ENCODE data around the gene NDST1. TPM values are rescaled to one million over a fixed set of nuclear protein-coding genes. Genes with fewer than 3 reads are reported as not detected.

Gene NDST1
- polyA plus RNA-seq, 1 of the 3 experiments (the other 2 are of a cell fraction) = 29.2 TPM

DNA sequence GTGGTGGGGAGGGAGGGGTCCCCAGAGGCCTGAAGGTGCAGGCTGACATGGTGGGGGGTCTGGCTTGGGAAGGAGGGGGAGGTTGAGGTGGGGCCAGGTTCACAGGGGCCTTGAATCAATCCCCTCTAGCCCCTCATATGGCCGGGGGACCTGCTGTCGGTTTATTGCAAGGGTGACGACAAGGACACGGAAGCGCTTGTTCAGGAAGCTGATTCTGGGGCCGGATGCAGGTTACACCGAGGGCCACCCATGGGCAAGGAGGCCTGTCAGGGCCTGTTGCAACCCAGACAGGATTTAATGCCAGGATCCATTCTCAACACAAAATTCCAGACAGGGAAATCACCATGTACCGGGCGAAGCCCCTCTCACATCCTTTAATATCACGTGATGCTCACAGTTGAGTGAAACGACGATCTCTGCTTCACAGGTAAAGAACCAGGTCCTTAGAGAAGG lies 90.9 kb downstream of the NDST1 start:
- peaks cover 37 to 87% of the 10 kb centered on the region in 2 experiments for H3K4me1 ChIP-seq (ENCODE audit: control insufficient read depth in 1 of 2, insufficient read depth in 2 of 2, low read depth in 1 of 2, low read length in 1 of 2)
- H3K36me3 ChIP-seq (replicated peaks in 1 of 2; ENCODE audit: control insufficient read depth in 1 of 2, insufficient read depth in 2 of 2, low read length in 1 of 2) = no peaks in the 10 kb centered on the region
- H3K4me3 ChIP-seq (ENCODE audit: low read depth in 2 of 2, low read length in 1 of 2) = no peak overlapping the region
- H3K4me2 ChIP-seq = no peak overlapping the region
- POLR2A ChIA-PET = no interaction called here
- no peaks in the 10 kb centered on the region for H3F3A ChIP-seq (replicated peaks; ENCODE audit: insufficient read depth)
- H2AFZ ChIP-seq (ENCODE audit: low read depth) = no peak overlapping the region
- no peaks in the 10 kb centered on the region for H3K27me3 ChIP-seq (ENCODE audit: insufficient read depth)
- H3K9me2 ChIP-seq = no peaks in the 10 kb centered on the region
- H4K20me1 ChIP-seq (ENCODE audit: insufficient read depth) = no peaks in the 10 kb centered on the region
- H3K27ac ChIP-seq (ENCODE audit: low read depth in 2 of 2, low read length in 1 of 2) = peak overlapping the region in 1 of 2 experiments; percentile 99; a peak in 2 of 4 replicates
- H3K9ac ChIP-seq = no peak overlapping the region
- no peaks in the 10 kb centered on the region for H3K79me2 ChIP-seq (ENCODE audit: insufficient read depth)
- DNase-seq = no peak
- TF ChIP-seq, protein P1, sequence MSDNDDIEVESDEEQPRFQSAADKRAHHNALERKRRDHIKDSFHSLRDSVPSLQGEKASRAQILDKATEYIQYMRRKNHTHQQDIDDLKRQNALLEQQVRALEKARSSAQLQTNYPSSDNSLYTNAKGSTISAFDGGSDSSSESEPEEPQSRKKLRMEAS (IDR thresholded peaks at IDR 0.05; ENCODE audit: low read depth) = no peak
- no peak for TF ChIP-seq YY1 (IDR thresholded peaks at IDR 0.05; ENCODE audit: low read depth)
- TF ChIP-seq TEAD4 (IDR thresholded peaks at IDR 0.05; ENCODE audit: borderline replicate concordance, insufficient read depth) = no peak
- H3K9me3 ChIP-seq = no peaks in the 10 kb centered on the region
- CTCF ChIA-PET = interaction anchor here (1.3 to 4.2 kb wide), 2 partner anchors 15 to 38 kb away, joined by 3 to 22 read pairs; no protein-coding TSS in a partner anchor
- 94% methylated on average over 9 of the region's 12 CpGs for WGBS (ENCODE audit: low lambda C conversion rate)

DNA sequence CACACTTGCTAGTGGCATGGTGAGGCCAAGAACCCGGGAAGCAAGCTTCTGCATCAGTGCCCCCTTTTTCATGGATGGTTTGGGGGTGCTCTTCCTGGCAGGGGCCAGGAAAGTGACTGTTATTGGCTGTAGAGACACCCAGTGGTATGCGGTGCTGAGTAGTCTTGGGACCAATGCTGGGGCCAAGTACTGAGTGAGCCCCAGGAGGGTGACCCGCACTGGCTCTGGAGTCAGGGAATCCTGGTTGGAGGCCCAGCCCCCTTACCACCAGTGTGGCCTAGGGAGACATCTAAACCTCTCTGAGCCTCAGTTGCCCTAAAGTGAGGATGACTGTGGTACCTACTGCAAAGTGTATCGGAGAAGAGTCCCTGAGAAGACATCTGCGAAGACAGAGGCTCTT lies 91.3 kb downstream of the NDST1 start:
- H3K9ac ChIP-seq = no peak overlapping the region
- POLR2A ChIA-PET = interaction anchor here (1.2 kb wide), 1 partner anchor 20 kb away, joined by 5 read pairs; no protein-coding TSS in a partner anchor

More for the DNA sequence above, 91.3 kb downstream of the NDST1 start:
- Histone ChIP-seq H2AFZ (ENCODE audit: low read depth) (no peak overlapping the region), H4K20me1 (ENCODE audit: insufficient read depth) (no peaks in the 10 kb centered on the region), H3K36me3 (replicated peaks in 1 of 2; ENCODE audit: control insufficient read depth in 1 of 2, insufficient read depth in 2 of 2, low read length in 1 of 2) (no peaks in the 10 kb centered on the region), H3F3A (replicated peaks; ENCODE audit: insufficient read depth) (no peaks in the 10 kb centered on the region), H3K9me3 (no peaks in the 10 kb centered on the region), H3K4me1 (ENCODE audit: control insufficient read depth in 1 of 2, insufficient read depth in 2 of 2, low read depth in 1 of 2, low read length in 1 of 2) (peaks cover 37 to 87% of the 10 kb centered on the region in 2 experiments), H3K4me2 (peak overlapping the region; percentile 84; the same call in 1 of the 2 replicates), H3K79me2 (ENCODE audit: insufficient read depth) (no peaks in the 10 kb centered on the region), H3K4me3 (ENCODE audit: low read depth in 2 of 2, low read length in 1 of 2) (no peak overlapping the region), H3K27ac (ENCODE audit: low read depth in 2 of 2, low read length in 1 of 2) (peak overlapping the region; percentile 85 to 99; a peak in 3 of 4 replicates), H3K27me3 (ENCODE audit: insufficient read depth) (no peaks in the 10 kb centered on the region), H3K9me2 (no peaks in the 10 kb centered on the region)
- CTCF ChIA-PET = interaction anchor here (1.3 to 4.2 kb wide), 5 partner anchors 9 to 38 kb away, joined by 3 to 22 read pairs (median 5); no protein-coding TSS in a partner anchor
- WGBS (ENCODE audit: low lambda C conversion rate) = 97% methylated on average over 5 of the region's 5 CpGs
- DNase-seq = no peak
- TF ChIP-seq ELF1 (IDR thresholded peaks at IDR 0.05) = no peak
- no peak for TF ChIP-seq POLR2AphosphoS5 (IDR thresholded peaks at IDR 0.05; ENCODE audit: low read depth, low read length)
- TF ChIP-seq, protein P2, sequence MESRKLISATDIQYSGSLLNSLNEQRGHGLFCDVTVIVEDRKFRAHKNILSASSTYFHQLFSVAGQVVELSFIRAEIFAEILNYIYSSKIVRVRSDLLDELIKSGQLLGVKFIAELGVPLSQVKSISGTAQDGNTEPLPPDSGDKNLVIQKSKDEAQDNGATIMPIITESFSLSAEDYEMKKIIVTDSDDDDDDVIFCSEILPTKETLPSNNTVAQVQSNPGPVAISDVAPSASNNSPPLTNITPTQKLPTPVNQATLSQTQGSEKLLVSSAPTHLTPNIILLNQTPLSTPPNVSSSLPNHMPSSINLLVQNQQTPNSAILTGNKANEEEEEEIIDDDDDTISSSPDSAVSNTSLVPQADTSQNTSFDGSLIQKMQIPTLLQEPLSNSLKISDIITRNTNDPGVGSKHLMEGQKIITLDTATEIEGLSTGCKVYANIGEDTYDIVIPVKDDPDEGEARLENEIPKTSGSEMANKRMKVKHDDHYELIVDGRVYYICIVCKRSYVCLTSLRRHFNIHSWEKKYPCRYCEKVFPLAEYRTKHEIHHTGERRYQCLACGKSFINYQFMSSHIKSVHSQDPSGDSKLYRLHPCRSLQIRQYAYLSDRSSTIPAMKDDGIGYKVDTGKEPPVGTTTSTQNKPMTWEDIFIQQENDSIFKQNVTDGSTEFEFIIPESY (IDR thresholded peaks at IDR 0.05; ENCODE audit: borderline replicate concordance, low read depth) = no peak
- TF ChIP-seq, protein P3, sequence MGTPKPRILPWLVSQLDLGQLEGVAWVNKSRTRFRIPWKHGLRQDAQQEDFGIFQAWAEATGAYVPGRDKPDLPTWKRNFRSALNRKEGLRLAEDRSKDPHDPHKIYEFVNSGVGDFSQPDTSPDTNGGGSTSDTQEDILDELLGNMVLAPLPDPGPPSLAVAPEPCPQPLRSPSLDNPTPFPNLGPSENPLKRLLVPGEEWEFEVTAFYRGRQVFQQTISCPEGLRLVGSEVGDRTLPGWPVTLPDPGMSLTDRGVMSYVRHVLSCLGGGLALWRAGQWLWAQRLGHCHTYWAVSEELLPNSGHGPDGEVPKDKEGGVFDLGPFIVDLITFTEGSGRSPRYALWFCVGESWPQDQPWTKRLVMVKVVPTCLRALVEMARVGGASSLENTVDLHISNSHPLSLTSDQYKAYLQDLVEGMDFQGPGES (IDR thresholded peaks at IDR 0.05; ENCODE audit: low read depth, low read length) = no peak
- TF ChIP-seq MXI1 (IDR thresholded peaks at IDR 0.05; ENCODE audit: low read depth, low read length) = no peak
- no peak for TF ChIP-seq MEF2A (IDR thresholded peaks at IDR 0.05; ENCODE audit: borderline replicate concordance, low read depth)
